Measurements from ENCODE around the gene PPP1R14D. TPM values are rescaled to one million over a fixed set of nuclear protein-coding genes. Genes with fewer than 3 reads are reported as not detected.

The PPP1R14D gene
- total and polyA plus RNA-seq, 2 experiments from 2014 or later = not detected

DNA sequence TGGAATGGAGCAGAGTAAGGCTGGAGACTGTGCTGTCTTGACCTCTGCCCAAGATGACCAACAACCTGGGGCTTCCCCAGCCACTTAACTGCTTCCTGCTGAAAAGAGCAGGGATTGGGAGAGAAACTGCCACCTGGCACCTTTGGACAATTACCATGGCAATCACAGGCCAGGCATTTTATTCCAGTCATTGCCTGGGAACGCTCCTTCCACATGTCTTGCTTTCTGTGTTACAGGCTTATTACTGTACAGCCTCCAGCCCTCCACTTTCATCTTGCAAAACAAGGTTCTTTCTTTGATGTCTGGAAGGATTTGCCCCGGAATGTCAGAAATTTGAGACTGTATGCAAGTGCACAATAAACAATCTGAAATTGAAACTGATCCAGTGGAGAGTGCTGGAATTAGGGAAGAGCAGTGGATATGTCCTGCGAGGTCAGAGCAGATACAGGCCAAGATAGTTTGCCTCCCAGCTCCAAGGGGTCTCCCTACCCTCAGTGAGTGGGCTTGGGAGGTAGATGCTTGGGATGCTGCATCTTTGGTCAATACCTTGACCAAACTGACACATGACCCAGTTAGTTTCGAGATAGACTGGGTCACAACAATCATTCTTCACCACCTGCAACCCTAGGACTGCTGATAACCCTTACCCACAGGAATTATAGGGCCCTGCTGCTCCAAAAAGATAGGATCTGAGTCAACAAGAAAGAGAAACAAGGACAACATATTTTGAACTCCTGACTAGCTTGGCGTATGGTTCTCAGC is 2.7 kb downstream of the PPP1R14D start (continued):
- TF ChIP-seq, protein P1, sequence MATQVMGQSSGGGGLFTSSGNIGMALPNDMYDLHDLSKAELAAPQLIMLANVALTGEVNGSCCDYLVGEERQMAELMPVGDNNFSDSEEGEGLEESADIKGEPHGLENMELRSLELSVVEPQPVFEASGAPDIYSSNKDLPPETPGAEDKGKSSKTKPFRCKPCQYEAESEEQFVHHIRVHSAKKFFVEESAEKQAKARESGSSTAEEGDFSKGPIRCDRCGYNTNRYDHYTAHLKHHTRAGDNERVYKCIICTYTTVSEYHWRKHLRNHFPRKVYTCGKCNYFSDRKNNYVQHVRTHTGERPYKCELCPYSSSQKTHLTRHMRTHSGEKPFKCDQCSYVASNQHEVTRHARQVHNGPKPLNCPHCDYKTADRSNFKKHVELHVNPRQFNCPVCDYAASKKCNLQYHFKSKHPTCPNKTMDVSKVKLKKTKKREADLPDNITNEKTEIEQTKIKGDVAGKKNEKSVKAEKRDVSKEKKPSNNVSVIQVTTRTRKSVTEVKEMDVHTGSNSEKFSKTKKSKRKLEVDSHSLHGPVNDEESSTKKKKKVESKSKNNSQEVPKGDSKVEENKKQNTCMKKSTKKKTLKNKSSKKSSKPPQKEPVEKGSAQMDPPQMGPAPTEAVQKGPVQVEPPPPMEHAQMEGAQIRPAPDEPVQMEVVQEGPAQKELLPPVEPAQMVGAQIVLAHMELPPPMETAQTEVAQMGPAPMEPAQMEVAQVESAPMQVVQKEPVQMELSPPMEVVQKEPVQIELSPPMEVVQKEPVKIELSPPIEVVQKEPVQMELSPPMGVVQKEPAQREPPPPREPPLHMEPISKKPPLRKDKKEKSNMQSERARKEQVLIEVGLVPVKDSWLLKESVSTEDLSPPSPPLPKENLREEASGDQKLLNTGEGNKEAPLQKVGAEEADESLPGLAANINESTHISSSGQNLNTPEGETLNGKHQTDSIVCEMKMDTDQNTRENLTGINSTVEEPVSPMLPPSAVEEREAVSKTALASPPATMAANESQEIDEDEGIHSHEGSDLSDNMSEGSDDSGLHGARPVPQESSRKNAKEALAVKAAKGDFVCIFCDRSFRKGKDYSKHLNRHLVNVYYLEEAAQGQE (IDR thresholded peaks at IDR 0.05; ENCODE audit: unreplicated experiment) = no peak
- TF ChIP-seq ZNF331 (CRISPR knock-in tag; IDR thresholded peaks at IDR 0.05; ENCODE audit: low read depth) = no peak
- no peak for TF ChIP-seq EZH2 (IDR thresholded peaks at IDR 0.05; ENCODE audit: low read depth, unreplicated experiment)
- TF ChIP-seq POLR2AphosphoS5 (IDR thresholded peaks at IDR 0.05; ENCODE audit: low read depth) = no peak

DNA sequence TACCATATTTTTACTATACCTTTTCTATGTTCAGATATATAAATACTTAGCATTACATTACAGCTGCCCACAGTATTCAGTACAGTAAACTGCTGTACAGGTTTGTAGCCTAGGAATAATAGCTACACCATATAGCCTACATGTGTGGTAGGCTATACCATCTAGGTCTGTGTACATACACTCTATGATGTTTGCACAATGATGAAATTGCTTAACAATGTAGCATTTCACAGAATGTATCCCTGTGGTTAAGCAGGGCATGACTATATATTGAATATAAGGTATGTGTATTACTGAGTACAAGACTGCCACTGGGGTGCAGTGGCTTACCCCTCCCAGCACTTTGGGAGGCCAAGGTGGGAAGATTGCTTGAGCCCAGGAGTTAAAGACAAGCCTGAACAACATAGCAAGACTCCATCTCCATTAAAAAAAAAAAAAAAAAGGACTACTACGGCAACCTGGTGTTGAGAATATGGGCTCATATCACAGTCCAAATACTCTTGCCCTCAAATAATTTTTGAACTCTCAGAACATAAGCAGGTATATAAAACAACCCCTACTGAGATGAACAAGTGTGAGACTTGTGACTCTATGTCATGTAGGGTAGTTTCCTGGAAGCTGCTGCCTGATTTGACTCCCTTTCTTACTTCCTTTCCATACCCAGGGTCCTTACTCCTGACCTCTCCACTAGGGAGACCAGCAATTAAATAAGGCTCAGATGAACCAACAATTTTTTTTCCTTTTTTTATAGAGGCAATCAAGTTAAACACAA is 4.8 kb downstream of the PPP1R14D start:
- Histone ChIP-seq H3K36me3 (ENCODE audit: insufficient read depth) (no peaks in the 10 kb centered on the region), H2AFZ (no peak overlapping the region), H3K27ac (ENCODE audit: low read depth) (no peak overlapping the region), H4K20me1 (replicated peaks; ENCODE audit: insufficient read depth) (no peaks in the 10 kb centered on the region), H3K79me2 (replicated peaks; ENCODE audit: insufficient read depth) (no peaks in the 10 kb centered on the region), H3K4me1 (ENCODE audit: insufficient read depth) (no peaks in the 10 kb centered on the region), H3K4me3 (no peak overlapping the region), H3F3A (replicated peaks; ENCODE audit: low read depth) (no peaks in the 10 kb centered on the region), H3K9me2 (ENCODE audit: insufficient read depth) (no peaks in the 10 kb centered on the region), H3K27me3 (ENCODE audit: insufficient read depth) (no peaks in the 10 kb centered on the region), H3K4me2 (no peak overlapping the region)
- H3K36me3 Mint-ChIP-seq (ENCODE audit: low read depth) = no peaks in the 10 kb centered on the region
- no peak overlapping the region for H3K27ac Mint-ChIP-seq
- H3K9me3 Mint-ChIP-seq = no peaks in the 10 kb centered on the region
- peaks cover 7% of the 10 kb centered on the region for H3K27me3 Mint-ChIP-seq (ENCODE audit: insufficient read depth, low read depth, poor library complexity)
- ATAC-seq (no peak), DNase-seq (ENCODE audit: low spot score) (no peak)
- H3K4me1 Mint-ChIP-seq = no peaks in the 10 kb centered on the region
- H3K4me3 Mint-ChIP-seq = no peak overlapping the region
- TF ChIP-seq, protein P1 (IDR thresholded peaks at IDR 0.05; ENCODE audit: unreplicated experiment) = no peak
- TF ChIP-seq, protein P2, sequence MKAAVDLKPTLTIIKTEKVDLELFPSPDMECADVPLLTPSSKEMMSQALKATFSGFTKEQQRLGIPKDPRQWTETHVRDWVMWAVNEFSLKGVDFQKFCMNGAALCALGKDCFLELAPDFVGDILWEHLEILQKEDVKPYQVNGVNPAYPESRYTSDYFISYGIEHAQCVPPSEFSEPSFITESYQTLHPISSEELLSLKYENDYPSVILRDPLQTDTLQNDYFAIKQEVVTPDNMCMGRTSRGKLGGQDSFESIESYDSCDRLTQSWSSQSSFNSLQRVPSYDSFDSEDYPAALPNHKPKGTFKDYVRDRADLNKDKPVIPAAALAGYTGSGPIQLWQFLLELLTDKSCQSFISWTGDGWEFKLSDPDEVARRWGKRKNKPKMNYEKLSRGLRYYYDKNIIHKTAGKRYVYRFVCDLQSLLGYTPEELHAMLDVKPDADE (IDR thresholded peaks at IDR 0.05) = no peak
- TF ChIP-seq JUNB (IDR thresholded peaks at IDR 0.05; ENCODE audit: unreplicated experiment) (no peak), ZNF114 (CRISPR knock-in tag; IDR thresholded peaks at IDR 0.05) (no peak), NANOG (IDR thresholded peaks at IDR 0.05; ENCODE audit: borderline replicate concordance) (no peak), CREB1 (CRISPR knock-in tag; IDR thresholded peaks at IDR 0.05; ENCODE audit: low read depth) (no peak), STAT1 (IDR thresholded peaks at IDR 0.05; ENCODE audit: unreplicated experiment) (no peak), EZH2 (IDR thresholded peaks at IDR 0.05; ENCODE audit: low read depth, unreplicated experiment) (no peak)
- TF ChIP-seq, protein P3, sequence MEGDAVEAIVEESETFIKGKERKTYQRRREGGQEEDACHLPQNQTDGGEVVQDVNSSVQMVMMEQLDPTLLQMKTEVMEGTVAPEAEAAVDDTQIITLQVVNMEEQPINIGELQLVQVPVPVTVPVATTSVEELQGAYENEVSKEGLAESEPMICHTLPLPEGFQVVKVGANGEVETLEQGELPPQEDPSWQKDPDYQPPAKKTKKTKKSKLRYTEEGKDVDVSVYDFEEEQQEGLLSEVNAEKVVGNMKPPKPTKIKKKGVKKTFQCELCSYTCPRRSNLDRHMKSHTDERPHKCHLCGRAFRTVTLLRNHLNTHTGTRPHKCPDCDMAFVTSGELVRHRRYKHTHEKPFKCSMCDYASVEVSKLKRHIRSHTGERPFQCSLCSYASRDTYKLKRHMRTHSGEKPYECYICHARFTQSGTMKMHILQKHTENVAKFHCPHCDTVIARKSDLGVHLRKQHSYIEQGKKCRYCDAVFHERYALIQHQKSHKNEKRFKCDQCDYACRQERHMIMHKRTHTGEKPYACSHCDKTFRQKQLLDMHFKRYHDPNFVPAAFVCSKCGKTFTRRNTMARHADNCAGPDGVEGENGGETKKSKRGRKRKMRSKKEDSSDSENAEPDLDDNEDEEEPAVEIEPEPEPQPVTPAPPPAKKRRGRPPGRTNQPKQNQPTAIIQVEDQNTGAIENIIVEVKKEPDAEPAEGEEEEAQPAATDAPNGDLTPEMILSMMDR (conservative IDR thresholded peaks at IDR 0.05; ENCODE audit: low read depth in 2 of 2) = no peak

Measured in GM23338 (cell line).